Measurements from ENCODE around the gene TCEAL9. TPM values are rescaled to one million over a fixed set of nuclear protein-coding genes. Genes with fewer than 3 reads are reported as not detected.

The TCEAL9 gene
- total RNA-seq, 1 donor = 2.5 TPM

GRCh38 chrX:103396186-103396585, 39.9 kb downstream of the TCEAL9 start:
- no peaks in the 10 kb centered on the region for H3K9me3 ChIP-seq (ENCODE audit: low read depth, low read length)
- H3K4me3 ChIP-seq (ENCODE audit: low read length) = no peak overlapping the region
- H3K27me3 ChIP-seq (ENCODE audit: insufficient read depth, low read length) = no peaks in the 10 kb centered on the region
- peaks cover 5% of the 10 kb centered on the region for H3K4me1 ChIP-seq (ENCODE audit: insufficient read depth, low read length)

- Histone ChIP-seq H3K9me3 (ENCODE audit: low read depth, low read length) (no peaks in the 10 kb centered on the region), H3K27me3 (ENCODE audit: insufficient read depth, low read length) (no peaks in the 10 kb centered on the region), H3K4me3 (ENCODE audit: low read length) (no peak overlapping the region), H3K4me1 (ENCODE audit: insufficient read depth, low read length) (peaks cover 5% of the 10 kb centered on the region)
Measured at GRCh38 chrX:103396660-103397059, 40.4 kb downstream of the TCEAL9 start.

- H3K9me3 ChIP-seq (ENCODE audit: low read depth, low read length) = no peaks in the 10 kb centered on the region
Measured at GRCh38 chrX:103397707-103398106, 41.4 kb downstream of the TCEAL9 start.

GRCh38 chrX:103398421-103398864, 42.1 kb downstream of the TCEAL9 start:
- H3K4me3 ChIP-seq (ENCODE audit: low read length) = no peak overlapping the region
- H3K9me3 ChIP-seq (ENCODE audit: low read depth, low read length) = no peaks in the 10 kb centered on the region
- peaks cover 5% of the 10 kb centered on the region for H3K4me1 ChIP-seq (ENCODE audit: insufficient read depth, low read length)
- H3K27me3 ChIP-seq (ENCODE audit: insufficient read depth, low read length) = no peaks in the 10 kb centered on the region

More at GRCh38 chrX:103397707-103398106, 41.4 kb downstream of the TCEAL9 start:
- no peak overlapping the region for H3K4me3 ChIP-seq (ENCODE audit: low read length)
- H3K4me1 ChIP-seq (ENCODE audit: insufficient read depth, low read length) = peaks cover 5% of the 10 kb centered on the region
- no peaks in the 10 kb centered on the region for H3K27me3 ChIP-seq (ENCODE audit: insufficient read depth, low read length)

GRCh38 chrX:103399744-103400143, 43.4 kb downstream of the TCEAL9 start:
- peaks cover 6% of the 10 kb centered on the region for H3K4me1 ChIP-seq (ENCODE audit: insufficient read depth, low read length)
- H3K4me3 ChIP-seq (ENCODE audit: low read length) = no peak overlapping the region
- no peaks in the 10 kb centered on the region for H3K27me3 ChIP-seq (ENCODE audit: insufficient read depth, low read length)
- H3K9me3 ChIP-seq (ENCODE audit: low read depth, low read length) = no peaks in the 10 kb centered on the region

GRCh38 chrX:103400931-103401330, 44.6 kb downstream of the TCEAL9 start:
- peaks cover 11% of the 10 kb centered on the region for H3K4me1 ChIP-seq (ENCODE audit: insufficient read depth, low read length)
- H3K4me3 ChIP-seq (ENCODE audit: low read length) = no peak overlapping the region
- no peaks in the 10 kb centered on the region for H3K27me3 ChIP-seq (ENCODE audit: insufficient read depth, low read length)
- no peaks in the 10 kb centered on the region for H3K9me3 ChIP-seq (ENCODE audit: low read depth, low read length)

GRCh38 chrX:103404231-103405008, 48.1 kb downstream of the TCEAL9 start:
- H3K4me1 ChIP-seq (ENCODE audit: insufficient read depth, low read length) = peaks cover 6% of the 10 kb centered on the region
- no peaks in the 10 kb centered on the region for H3K9me3 ChIP-seq (ENCODE audit: low read depth, low read length)
- H3K4me3 ChIP-seq (ENCODE audit: low read length) = peak overlapping the region; percentile 15
- H3K27me3 ChIP-seq (ENCODE audit: insufficient read depth, low read length) = no peaks in the 10 kb centered on the region

GRCh38 chrX:103405009-103405333, 48.7 kb downstream of the TCEAL9 start:
- H3K4me3 ChIP-seq (ENCODE audit: low read length) = peak overlapping the region; percentile 15
- H3K27me3 ChIP-seq (ENCODE audit: insufficient read depth, low read length) = no peaks in the 10 kb centered on the region
- peaks cover 6% of the 10 kb centered on the region for H3K4me1 ChIP-seq (ENCODE audit: insufficient read depth, low read length)
- no peaks in the 10 kb centered on the region for H3K9me3 ChIP-seq (ENCODE audit: low read depth, low read length)

- Histone ChIP-seq H3K4me3 (ENCODE audit: low read length) (no peak overlapping the region), H3K27me3 (ENCODE audit: insufficient read depth, low read length) (no peaks in the 10 kb centered on the region)
Measured at GRCh38 chrX:103406256-103406655, 50.0 kb downstream of the TCEAL9 start.

GRCh38 chrX:103407776-103408175, 51.5 kb downstream of the TCEAL9 start:
- Histone ChIP-seq H3K9me3 (ENCODE audit: low read depth, low read length) (no peaks in the 10 kb centered on the region), H3K4me1 (ENCODE audit: insufficient read depth, low read length) (peaks cover 6% of the 10 kb centered on the region), H3K27me3 (ENCODE audit: insufficient read depth, low read length) (no peaks in the 10 kb centered on the region), H3K4me3 (ENCODE audit: low read length) (no peak overlapping the region)

More at GRCh38 chrX:103406256-103406655, 50.0 kb downstream of the TCEAL9 start:
- Histone ChIP-seq H3K9me3 (ENCODE audit: low read depth, low read length) (no peaks in the 10 kb centered on the region), H3K4me1 (ENCODE audit: insufficient read depth, low read length) (peaks cover 6% of the 10 kb centered on the region)

Other genes with a start within 250 kb of the TCEAL9 start
- gene BEX4, start 141.4 kb upstream of the TCEAL9 start, total RNA-seq = 38.4 TPM
- 29.5 TPM for gene TCEAL8, start 101.4 kb upstream of the TCEAL9 start, total RNA-seq
- 0.10 TPM for gene TCEAL5, start 79.8 kb upstream of the TCEAL9 start, total RNA-seq
- 32.5 TPM for gene BEX2, start 45.5 kb upstream of the TCEAL9 start, total RNA-seq
- 0.21 TPM for gene TCEAL7, start 26.3 kb upstream of the TCEAL9 start, total RNA-seq
- gene BEX3, start 20.0 kb downstream of the TCEAL9 start, total RNA-seq = 38.6 TPM
- not detected for gene RAB40A, start 163.0 kb downstream of the TCEAL9 start, total RNA-seq
- gene TCEAL4, start 229.0 kb downstream of the TCEAL9 start, total RNA-seq = 3.7 TPM

Data from mononuclear cell (primary cell).